HG03066 (cell line): Measurements from ENCODE around the gene ZNF320.
A peak's percentile ranks its signal among the peaks of the same experiment; 100 is the strongest.
"Not testable (repeated sequence)": the region's sequence is repeated elsewhere in the genome, so short reads cannot be mapped to it uniquely, and the experiment has no call there.

ENCODE experiments used
- ATAC-seq: cut with Tn5 transposase; IDR thresholded peaks from one replicate; pipeline ENCODE4 v1.9.1; 2021; ENCODE audit warnings: low read depth; ENCODE audit not compliant: unreplicated experiment

The ZNF320 gene

GRCh38 chr19:52897138-52897935 is at the start of gene ZNF320:
ZNF320 (minus strand) TSS chr19:52897635; CDS start chr19:52890255, 7,380 bp downstream.
- ATAC-seq = peak; percentile 94

GRCh38 chr19:52946322-52947310 is 49.2 kb upstream of the ZNF320 start:
- no peak for ATAC-seq

GRCh38 chr19:52945652-52946321 is 48.4 kb upstream of the ZNF320 start:
- ATAC-seq = no peak

GRCh38 chr19:52944703-52945493 is 47.5 kb upstream of the ZNF320 start:
- ATAC-seq = not testable (repeated sequence)

- ATAC-seq = no peak
Measured at GRCh38 chr19:52943884-52944643, 46.6 kb upstream of the ZNF320 start.

GRCh38 chr19:52943134-52943883 is 45.9 kb upstream of the ZNF320 start:
- ATAC-seq = no peak

- ATAC-seq = peak; percentile 91
Measured at GRCh38 chr19:52942386-52943133, 45.1 kb upstream of the ZNF320 start.

DNA sequence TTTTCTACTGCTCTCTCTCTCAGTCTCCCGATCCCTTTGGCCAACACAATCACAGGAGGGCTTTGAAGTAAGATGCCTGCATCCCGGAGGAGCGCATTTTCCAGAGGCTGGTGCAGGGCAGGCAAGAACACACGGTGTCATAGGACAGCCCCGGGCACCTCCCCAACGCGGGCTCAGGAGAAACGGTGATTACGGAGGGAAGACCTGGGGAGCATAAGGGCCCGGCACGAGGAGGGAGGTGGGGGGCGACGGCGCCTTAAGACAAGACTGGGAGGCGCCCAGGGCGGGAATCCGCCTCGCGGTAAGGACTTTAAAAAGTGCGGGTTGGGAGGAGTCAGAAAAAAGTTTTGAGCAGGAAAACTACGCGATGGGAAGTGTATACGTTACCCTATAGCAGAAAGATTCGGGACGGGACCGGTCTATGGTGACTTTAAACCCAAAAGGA is 44.5 kb upstream of the ZNF320 start:
- ATAC-seq = peak; percentile 22

GRCh38 chr19:52941523-52941922 is 44.1 kb upstream of the ZNF320 start:
- ATAC-seq = not testable (repeated sequence)

DNA sequence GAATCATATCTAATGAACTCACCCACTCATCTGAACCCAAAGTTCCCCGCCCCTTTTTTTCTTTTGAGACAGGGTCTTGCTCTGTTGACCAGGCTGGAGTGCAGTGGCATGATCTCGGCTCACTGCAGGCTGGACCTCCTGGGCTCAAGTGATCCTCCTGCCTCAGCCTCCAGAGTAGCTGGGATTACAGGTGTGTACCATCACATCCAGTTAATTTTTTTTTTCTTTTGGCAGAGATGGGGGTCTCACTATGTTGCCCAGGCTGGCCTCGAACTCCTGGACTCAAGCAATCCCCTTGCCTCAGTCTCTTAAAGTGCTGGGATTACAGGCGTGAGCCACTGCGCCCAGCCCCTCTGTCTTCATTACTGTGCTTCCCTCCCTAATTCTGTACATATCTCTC is 43.5 kb upstream of the ZNF320 start:
- ATAC-seq = not testable (repeated sequence)

DNA sequence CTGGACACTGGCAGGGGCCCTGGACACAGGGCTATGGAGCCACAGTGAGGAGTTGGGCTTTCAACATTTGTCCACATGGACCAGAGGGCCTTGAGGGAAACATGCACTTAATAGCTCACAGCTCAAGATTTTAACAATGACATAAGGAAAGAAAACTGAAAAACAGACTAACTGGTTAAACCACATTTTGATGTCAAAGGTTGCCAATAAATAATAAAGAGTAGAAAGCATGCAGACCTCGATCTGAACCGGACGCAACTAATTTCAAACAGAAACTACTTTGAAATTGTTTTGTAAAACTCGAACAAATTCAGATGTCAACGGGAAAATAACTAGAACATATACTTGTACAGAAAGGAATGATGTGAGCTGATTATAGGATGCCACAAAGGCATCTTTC is 41.3 kb upstream of the ZNF320 start:
- ATAC-seq = no peak

DNA sequence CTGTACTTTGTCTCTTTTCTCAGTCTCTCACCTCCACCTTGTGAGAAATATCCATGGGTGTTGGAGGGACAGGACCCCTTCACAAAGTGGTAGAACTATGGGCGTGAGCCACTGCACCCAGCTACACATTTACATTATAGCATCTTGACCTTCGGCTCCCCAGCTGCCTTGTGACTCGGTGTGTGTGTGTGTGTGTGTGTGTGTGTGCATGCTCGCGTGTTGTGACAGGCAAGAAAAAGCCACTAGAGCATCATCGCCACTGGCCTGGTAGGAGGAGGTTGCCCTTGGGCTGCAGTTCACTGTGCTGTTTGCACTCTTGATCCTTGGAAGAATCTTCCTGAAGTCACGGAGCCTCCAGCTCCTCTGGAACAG is 39.5 kb upstream of the ZNF320 start:
- ATAC-seq = no peak

DNA sequence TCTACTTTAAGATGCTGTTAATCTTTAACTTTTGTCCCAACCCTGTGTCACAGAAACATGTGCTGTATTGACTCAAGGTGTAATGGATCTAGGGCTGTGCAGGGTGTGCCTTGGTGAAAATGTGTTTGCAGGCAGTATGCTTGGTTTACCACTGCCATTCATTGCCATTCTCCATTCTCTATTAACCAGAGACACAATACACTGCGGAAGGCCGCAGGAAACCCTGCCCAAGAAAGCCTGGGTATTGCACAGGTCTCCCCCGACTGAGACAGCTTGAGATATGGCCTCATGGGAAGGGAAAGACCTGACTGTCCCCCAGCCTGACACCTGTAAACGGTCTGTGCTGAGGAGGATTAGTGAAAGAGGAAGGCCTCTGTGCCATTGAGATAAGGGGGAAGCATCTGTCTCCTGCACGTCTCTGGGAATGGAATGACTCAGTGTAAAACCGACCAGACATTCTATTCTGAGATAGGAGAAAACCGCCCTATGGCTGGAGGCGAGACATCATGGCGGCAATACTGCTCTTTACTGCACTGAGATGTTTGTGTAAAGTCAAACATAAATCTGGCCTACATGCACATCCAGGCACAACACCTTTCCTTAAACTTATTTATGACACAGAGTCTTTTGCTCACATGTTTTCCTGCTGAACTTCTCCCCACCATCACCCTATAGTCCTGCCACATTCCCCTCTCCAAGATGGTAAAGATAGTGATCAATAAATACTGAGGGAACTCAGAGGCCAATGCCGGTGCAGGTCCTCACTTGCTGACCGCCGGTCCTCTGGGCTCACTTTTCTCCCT is 38.9 kb upstream of the ZNF320 start:
- no peak for ATAC-seq

DNA sequence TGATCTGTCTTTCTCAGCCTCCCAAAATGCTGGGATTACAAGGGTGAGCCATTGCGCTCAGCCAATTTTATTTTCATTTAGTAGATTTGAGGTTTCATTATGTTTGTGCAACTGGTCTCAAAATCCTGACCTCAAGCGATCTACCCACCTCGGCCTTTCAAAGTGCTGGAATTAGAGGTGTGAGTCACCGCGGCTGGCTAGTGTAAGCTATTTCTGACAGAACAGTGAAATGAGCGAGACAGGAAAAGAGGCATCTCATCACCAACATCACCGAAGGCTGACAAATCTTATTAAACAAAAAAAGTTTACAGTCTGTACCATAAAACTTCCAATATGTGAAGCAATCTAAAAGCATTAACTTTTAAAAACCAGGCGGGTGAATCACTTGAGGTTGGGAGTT is 38.0 kb upstream of the ZNF320 start:
- no peak for ATAC-seq

GRCh38 chr19:52924641-52925040 is 27.2 kb upstream of the ZNF320 start:
- not testable (repeated sequence) for ATAC-seq

DNA sequence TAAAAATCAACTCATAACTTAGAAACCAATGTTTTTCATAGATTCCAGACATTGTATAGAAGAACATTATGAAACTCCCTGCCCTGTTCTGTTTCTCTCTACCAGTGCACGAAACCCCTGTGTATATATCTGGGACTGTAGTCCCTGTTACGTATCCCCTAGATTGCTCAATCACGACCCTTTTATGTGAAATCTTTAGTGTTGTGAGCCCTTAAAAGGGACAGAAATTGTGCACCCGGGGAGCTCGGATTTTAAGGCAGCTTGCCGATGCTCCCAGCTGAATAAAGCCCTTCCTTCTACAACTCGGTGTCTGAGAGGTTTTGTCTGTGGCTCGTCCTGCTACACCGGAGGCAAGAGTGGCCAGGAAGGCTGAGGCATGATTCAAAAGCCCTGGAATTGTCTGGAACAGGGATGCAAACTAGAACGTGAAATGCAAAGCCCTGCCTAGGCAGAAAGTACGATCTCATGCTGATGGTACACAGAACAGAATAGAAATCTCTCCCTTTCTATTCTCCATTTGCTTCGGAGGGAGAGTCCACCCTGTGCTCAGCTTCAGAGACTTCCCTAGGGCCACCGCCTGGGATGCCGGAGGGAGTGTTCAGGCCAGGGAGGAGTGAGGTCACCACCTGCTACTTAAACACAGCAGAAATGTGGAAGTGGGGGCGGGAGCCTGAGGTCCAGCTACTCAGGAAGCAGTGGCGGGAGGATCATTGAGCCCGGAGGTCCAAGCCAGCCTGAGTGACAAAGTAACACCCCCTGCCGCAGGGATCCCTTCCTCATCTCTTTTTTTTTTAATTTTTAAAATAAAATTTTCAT is 26.6 kb upstream of the ZNF320 start:
- no peak for ATAC-seq
